GM23338 (cell line): Measurements from ENCODE around the gene CLIC3.

Experiments
- CREB1 ChIP-seq: fragments of 250-450 bp; sonication (Bioruptor Pico); IDR thresholded peaks from 2 replicates; pipeline ENCODE4 v1.5.0; 2020; ENCODE audit warnings: low read depth, mild to moderate bottlenecking, moderate library complexity
- EZH2 ChIP-seq: fragments of 200-600 bp; sonication (generic); IDR thresholded peaks from one replicate; pipeline ENCODE4 v1.8.0; 2017; ENCODE audit warnings: antibody characterized with exemption, mild to moderate bottlenecking, low read depth; ENCODE audit not compliant: unreplicated experiment
- EZH2phosphoT487 ChIP-seq: fragments of 200-600 bp; sonication (generic); IDR thresholded peaks from one replicate; pipeline ENCODE4 v1.8.1; 2018; ENCODE audit warnings: antibody characterized with exemption; ENCODE audit not compliant: unreplicated experiment
- JUNB ChIP-seq: IDR thresholded peaks from one replicate; pipeline ENCODE4 v1.6.1; 2016; ENCODE audit warnings: antibody characterized with exemption; ENCODE audit not compliant: unreplicated experiment
- POLR2AphosphoS5 ChIP-seq: IDR thresholded peaks from 2 replicates; pipeline ENCODE4 v1.6.1; 2016; ENCODE audit warnings: antibody characterized with exemption, low read depth
- ZNF331 ChIP-seq: fragments of 250-450 bp; sonication (Bioruptor Pico); IDR thresholded peaks from 2 replicates; pipeline ENCODE4 v1.5.0; 2020; ENCODE audit warnings: low read depth, mild to moderate bottlenecking, moderate library complexity
- TF ChIP-seq, protein P1 (sequence below), 2 experiments: fragments of 200-600 bp in 1 of 2; sonication (generic) in 1 of 2; conservative IDR thresholded peaks; 2 replicates each; pipeline versions ENCODE4 v1.5.1 to v1.6.1; 2016 to 2017; ENCODE audit warnings: antibody characterized with exemption in 2 of 2, low read depth in 2 of 2, mild to moderate bottlenecking in 2 of 2, moderate library complexity in 1 of 2
- TF ChIP-seq, protein P2 (sequence below): IDR thresholded peaks from one replicate; pipeline ENCODE4 v1.6.1; 2018; ENCODE audit warnings: antibody characterized with exemption; ENCODE audit not compliant: unreplicated experiment

DNA sequence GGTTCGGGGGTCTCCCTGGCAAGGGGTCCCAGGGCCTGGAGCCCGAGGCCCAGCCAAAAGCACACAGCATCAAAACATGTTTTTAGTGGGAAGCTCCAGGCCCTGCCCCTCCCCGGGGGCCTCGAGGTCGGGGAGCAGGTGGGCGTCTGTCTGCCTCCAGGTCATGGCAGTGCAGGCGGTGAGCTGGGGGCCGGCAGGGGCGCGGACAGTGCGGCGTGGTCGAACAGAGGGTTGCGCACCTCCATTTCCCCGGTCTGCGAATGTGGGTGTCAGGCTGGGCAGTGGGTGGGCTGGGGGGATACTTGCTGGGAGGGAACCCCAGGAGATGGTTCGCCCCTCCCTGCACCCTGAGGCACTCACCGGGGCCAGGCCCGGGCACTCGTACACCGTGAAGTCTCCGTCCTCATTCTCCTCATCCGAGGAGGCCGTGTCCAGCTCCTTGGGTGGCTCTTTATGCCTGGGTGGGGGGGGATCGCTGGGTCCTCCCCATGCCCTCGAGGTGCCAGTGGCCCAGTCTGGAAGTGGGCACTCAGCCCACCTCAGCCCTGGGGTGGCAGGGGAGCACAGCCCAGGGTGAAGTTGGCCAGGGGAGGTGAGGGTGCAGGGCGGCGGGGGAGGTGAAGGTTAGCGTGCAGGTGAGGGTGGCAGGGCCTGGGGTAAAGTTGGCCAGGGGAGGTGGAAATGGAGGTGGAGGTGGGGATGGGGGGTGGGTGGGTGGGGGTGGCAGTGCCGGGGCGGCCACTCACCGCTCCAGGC is 43.4 kb upstream of the CLIC3 start:
- TF ChIP-seq, protein P1, sequence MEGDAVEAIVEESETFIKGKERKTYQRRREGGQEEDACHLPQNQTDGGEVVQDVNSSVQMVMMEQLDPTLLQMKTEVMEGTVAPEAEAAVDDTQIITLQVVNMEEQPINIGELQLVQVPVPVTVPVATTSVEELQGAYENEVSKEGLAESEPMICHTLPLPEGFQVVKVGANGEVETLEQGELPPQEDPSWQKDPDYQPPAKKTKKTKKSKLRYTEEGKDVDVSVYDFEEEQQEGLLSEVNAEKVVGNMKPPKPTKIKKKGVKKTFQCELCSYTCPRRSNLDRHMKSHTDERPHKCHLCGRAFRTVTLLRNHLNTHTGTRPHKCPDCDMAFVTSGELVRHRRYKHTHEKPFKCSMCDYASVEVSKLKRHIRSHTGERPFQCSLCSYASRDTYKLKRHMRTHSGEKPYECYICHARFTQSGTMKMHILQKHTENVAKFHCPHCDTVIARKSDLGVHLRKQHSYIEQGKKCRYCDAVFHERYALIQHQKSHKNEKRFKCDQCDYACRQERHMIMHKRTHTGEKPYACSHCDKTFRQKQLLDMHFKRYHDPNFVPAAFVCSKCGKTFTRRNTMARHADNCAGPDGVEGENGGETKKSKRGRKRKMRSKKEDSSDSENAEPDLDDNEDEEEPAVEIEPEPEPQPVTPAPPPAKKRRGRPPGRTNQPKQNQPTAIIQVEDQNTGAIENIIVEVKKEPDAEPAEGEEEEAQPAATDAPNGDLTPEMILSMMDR (conservative IDR thresholded peaks at IDR 0.05; ENCODE audit: low read depth in 2 of 2) = no peak
- TF ChIP-seq ZNF331 (CRISPR knock-in tag) (no peak), POLR2AphosphoS5 (no peak), JUNB (no peak), EZH2 (no peak), CREB1 (CRISPR knock-in tag) (no peak), EZH2phosphoT487 (no peak)
- TF ChIP-seq, protein P2, sequence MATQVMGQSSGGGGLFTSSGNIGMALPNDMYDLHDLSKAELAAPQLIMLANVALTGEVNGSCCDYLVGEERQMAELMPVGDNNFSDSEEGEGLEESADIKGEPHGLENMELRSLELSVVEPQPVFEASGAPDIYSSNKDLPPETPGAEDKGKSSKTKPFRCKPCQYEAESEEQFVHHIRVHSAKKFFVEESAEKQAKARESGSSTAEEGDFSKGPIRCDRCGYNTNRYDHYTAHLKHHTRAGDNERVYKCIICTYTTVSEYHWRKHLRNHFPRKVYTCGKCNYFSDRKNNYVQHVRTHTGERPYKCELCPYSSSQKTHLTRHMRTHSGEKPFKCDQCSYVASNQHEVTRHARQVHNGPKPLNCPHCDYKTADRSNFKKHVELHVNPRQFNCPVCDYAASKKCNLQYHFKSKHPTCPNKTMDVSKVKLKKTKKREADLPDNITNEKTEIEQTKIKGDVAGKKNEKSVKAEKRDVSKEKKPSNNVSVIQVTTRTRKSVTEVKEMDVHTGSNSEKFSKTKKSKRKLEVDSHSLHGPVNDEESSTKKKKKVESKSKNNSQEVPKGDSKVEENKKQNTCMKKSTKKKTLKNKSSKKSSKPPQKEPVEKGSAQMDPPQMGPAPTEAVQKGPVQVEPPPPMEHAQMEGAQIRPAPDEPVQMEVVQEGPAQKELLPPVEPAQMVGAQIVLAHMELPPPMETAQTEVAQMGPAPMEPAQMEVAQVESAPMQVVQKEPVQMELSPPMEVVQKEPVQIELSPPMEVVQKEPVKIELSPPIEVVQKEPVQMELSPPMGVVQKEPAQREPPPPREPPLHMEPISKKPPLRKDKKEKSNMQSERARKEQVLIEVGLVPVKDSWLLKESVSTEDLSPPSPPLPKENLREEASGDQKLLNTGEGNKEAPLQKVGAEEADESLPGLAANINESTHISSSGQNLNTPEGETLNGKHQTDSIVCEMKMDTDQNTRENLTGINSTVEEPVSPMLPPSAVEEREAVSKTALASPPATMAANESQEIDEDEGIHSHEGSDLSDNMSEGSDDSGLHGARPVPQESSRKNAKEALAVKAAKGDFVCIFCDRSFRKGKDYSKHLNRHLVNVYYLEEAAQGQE = no peak
